OCI-LY7 (cell line): ENCODE measurements around the gene KCNMA1. TPM values are rescaled to one million over a fixed set of nuclear protein-coding genes. Genes with fewer than 3 reads are reported as not detected.

Experiments
- BruUV-seq: library from RNA; stranded (reverse); fragments of 400-500 nt; replicated peaks from 2 replicates; lab custom pipeline; 2021; lab: Mats Ljungman, UMichigan
- CTCF ChIA-PET: fragments of 300-600 bp; sonication (Branson Sonifier 250); formaldehyde crosslinking; loops from one replicate; lab custom pipeline; 2022; ENCODE audit warnings: antibody characterized with exemption; ENCODE audit not compliant: unreplicated experiment; lab: Charles Lee
- POLR2A ChIA-PET: fragments of 300-600 bp; sonication (Branson Sonifier 250); formaldehyde crosslinking; loops from one replicate; lab custom pipeline; 2022; ENCODE audit warnings: antibody characterized with exemption; lab: Charles Lee
- DNase-seq: peaks from one replicate; pipeline ENCODE4 v3.0.0-alpha.2; 2015; ENCODE audit warnings: low spot score
- H2AFZ ChIP-seq: fragments of 200-600 bp; sonication (generic), shearing (Covaris generic); 2 replicates; pipeline ENCODE4 v1.6.1; 2014; ENCODE audit warnings: mild to moderate bottlenecking, antibody characterized with exemption, low read length, moderate library complexity
- H3K27ac ChIP-seq: fragments of 200-600 bp; sonication (generic); 2 replicates; pipeline ENCODE4 v1.5.1; 2014; ENCODE audit warnings: mixed run types, low read depth, mild to moderate bottlenecking, moderate library complexity, low read length, inconsistent platforms; ENCODE audit not compliant: poor library complexity, severe bottlenecking
- H3K36me3 ChIP-seq: fragments of 200-600 bp; sonication (generic); 2 replicates; pipeline ENCODE4 v1.6.1; 2014; ENCODE audit warnings: mild to moderate bottlenecking, antibody characterized with exemption, low read length, moderate library complexity, mixed read lengths; ENCODE audit not compliant: insufficient read depth
- H3K4me1 ChIP-seq: fragments of 200-600 bp; sonication (generic); 2 replicates; pipeline ENCODE4 v1.5.1; 2014; ENCODE audit warnings: mild to moderate bottlenecking, low read length; ENCODE audit not compliant: insufficient read depth, poor library complexity, severe bottlenecking
- H3K4me2 ChIP-seq: fragments of 200-600 bp; sonication (generic); 2 replicates; pipeline ENCODE4 v1.6.1; 2014; ENCODE audit warnings: mild to moderate bottlenecking, low read length
- H3K4me3 ChIP-seq: fragments of 200-600 bp; sonication (generic); 2 replicates; pipeline ENCODE4 v1.5.1; 2014; ENCODE audit warnings: mild to moderate bottlenecking, low read depth, low read length; ENCODE audit not compliant: poor library complexity, severe bottlenecking
- H3K79me2 ChIP-seq: fragments of 200-600 bp; sonication (generic); 2 replicates; pipeline ENCODE4 v1.6.1; 2016; ENCODE audit warnings: low read depth, mild to moderate bottlenecking, low read length, moderate library complexity, mixed read lengths; ENCODE audit not compliant: insufficient read depth
- H3K9me2 ChIP-seq: fragments of 200-600 bp; sonication (generic); 2 replicates; pipeline ENCODE4 v1.6.1; 2016; ENCODE audit warnings: mild to moderate bottlenecking, low read length, mixed read lengths; ENCODE audit not compliant: insufficient read depth
- H3K9me3 ChIP-seq: fragments of 200-600 bp; sonication (generic); 2 replicates; pipeline ENCODE4 v1.6.1; 2014; ENCODE audit warnings: mild to moderate bottlenecking, mixed run types, low read length, mixed read lengths
- H4K20me1 ChIP-seq: fragments of 200-600 bp; sonication (generic); 2 replicates; pipeline ENCODE4 v1.6.1; 2014; ENCODE audit warnings: mild to moderate bottlenecking, antibody characterized with exemption, low read length, moderate library complexity, mixed read lengths; ENCODE audit not compliant: insufficient read depth
- EZH2phosphoT487 ChIP-seq: fragments of 200-600 bp; sonication (generic); IDR thresholded peaks from 2 replicates; pipeline ENCODE4 v1.6.1; 2018; ENCODE audit warnings: low read depth, borderline replicate concordance, mild to moderate bottlenecking, mixed run types, antibody characterized with exemption, low read length, moderate library complexity, mixed read lengths
- intact Hi-C: fragments of 100-400 bp; cut with micrococcal nuclease; formaldehyde crosslinking; loops from one replicate; pipeline ENCODE4 v1.10.0; 2022; ENCODE audit not compliant: unreplicated experiment
- total RNA-seq, 2 experiments: library from RNA; depleted of rRNA in 1 of 2; stranded (reverse); fragments of >200 nt in 1 of 2; shearing (Covaris generic) in 1 of 2; gene quantifications; 2 replicates each; pipeline ENCODE4 v1.2.3, GENCODE V29; 2014 to 2022
- TF ChIP-seq, protein P1 (sequence below): fragments of 200-600 bp; sonication (generic); conservative IDR thresholded peaks from 2 replicates; pipeline ENCODE4 v1.5.1; 2014; ENCODE audit warnings: mild to moderate bottlenecking, antibody characterized with exemption, low read length, moderate library complexity, mixed read lengths

KCNMA1 gene
- total RNA-seq, 2 experiments from 2014 or later: not detected

DNA sequence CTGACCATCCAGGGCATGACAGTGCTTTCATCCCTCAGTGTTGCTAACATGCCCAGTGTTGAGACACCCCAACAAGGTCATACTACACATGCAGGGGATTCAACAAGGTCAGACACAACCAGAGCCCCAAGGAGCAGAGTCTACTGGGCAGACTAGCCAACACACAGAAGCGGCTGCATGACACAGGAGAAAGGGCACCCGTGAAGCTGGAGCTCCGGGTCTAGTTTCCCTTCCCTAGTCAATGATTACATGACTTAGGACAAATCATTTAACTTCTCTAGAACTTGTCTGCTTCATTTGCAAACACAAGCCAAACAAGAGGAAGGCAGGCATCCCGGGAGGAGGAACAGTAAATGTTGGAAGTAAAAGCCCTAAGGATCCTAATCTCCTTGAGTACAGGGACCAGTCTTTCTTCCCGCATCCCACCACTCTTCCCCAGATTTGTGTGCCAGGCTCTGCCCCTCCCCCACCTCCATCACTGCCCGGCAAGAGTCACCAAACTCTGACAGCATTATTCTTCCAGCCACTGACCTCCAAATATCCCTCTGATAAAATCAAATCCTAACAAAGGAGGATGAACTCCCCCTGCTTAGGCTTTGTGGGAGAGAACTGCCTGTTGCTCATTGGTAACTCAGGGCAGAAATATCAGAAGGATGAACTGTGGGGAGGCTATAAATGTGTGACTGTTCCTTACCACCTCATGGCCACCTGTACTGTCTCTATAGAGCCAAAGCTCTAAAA lies 104.3 kb downstream of the KCNMA1 start:
- H3K79me2 ChIP-seq: no peaks in the 10 kb centered on the region
- no TSS peak for BruUV-seq
- intact Hi-C loops: no loop called here
- H3K36me3 ChIP-seq: no peaks in the 10 kb centered on the region
- CTCF ChIA-PET: no interaction called here
- no peak overlapping the region for H2AFZ ChIP-seq
- no peaks in the 10 kb centered on the region for H3K9me3 ChIP-seq
- H3K4me1 ChIP-seq: no peaks in the 10 kb centered on the region
- no peak for DNase-seq
- H3K27ac ChIP-seq: no peak overlapping the region
- TF ChIP-seq, protein P1, sequence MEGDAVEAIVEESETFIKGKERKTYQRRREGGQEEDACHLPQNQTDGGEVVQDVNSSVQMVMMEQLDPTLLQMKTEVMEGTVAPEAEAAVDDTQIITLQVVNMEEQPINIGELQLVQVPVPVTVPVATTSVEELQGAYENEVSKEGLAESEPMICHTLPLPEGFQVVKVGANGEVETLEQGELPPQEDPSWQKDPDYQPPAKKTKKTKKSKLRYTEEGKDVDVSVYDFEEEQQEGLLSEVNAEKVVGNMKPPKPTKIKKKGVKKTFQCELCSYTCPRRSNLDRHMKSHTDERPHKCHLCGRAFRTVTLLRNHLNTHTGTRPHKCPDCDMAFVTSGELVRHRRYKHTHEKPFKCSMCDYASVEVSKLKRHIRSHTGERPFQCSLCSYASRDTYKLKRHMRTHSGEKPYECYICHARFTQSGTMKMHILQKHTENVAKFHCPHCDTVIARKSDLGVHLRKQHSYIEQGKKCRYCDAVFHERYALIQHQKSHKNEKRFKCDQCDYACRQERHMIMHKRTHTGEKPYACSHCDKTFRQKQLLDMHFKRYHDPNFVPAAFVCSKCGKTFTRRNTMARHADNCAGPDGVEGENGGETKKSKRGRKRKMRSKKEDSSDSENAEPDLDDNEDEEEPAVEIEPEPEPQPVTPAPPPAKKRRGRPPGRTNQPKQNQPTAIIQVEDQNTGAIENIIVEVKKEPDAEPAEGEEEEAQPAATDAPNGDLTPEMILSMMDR: no peak
- no peak for TF ChIP-seq EZH2phosphoT487
- H3K4me3 ChIP-seq: no peak overlapping the region
- H3K9me2 ChIP-seq: no peaks in the 10 kb centered on the region
- POLR2A ChIA-PET: no interaction called here
- no peak overlapping the region for H3K4me2 ChIP-seq
- H4K20me1 ChIP-seq: no peaks in the 10 kb centered on the region

DNA sequence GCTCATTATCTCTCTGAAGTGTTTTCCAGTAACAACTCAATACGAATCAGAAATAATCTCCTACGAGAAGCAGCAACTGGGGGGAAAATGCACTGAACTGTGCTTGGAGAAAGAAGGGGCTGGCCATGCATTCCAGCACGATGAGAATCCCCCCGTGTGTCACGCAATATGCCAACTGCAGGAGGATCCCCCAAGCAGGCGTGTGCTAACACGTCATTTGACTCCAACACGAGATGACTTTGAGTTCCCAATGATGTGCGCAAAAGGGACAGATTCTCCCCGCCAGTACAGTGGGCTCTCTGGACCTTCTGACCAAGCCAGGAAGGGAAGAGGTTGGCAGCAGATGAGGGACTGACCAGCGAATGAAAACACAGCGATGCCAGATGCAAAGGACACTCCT lies 105.5 kb downstream of the KCNMA1 start:
- ChIA-PET POLR2A (interaction anchor here (1.2 kb wide), 1 partner anchor 11 kb away, joined by 3 read pairs; no protein-coding TSS in a partner anchor), CTCF (no interaction called here)
- H3K9me3 ChIP-seq: no peaks in the 10 kb centered on the region
- no peak overlapping the region for H3K4me3 ChIP-seq
- no peaks in the 10 kb centered on the region for H3K4me1 ChIP-seq
- intact Hi-C loops: no loop called here
- H3K27ac ChIP-seq: no peak overlapping the region
- no peak overlapping the region for H3K4me2 ChIP-seq
- H3K79me2 ChIP-seq: no peaks in the 10 kb centered on the region
- H2AFZ ChIP-seq: no peak overlapping the region
- no peaks in the 10 kb centered on the region for H3K36me3 ChIP-seq
- no peak for DNase-seq
- no peaks in the 10 kb centered on the region for H3K9me2 ChIP-seq
- no peak for TF ChIP-seq EZH2phosphoT487
- TF ChIP-seq, protein P1: no peak
- BruUV-seq: no TSS peak
- no peaks in the 10 kb centered on the region for H4K20me1 ChIP-seq

DNA sequence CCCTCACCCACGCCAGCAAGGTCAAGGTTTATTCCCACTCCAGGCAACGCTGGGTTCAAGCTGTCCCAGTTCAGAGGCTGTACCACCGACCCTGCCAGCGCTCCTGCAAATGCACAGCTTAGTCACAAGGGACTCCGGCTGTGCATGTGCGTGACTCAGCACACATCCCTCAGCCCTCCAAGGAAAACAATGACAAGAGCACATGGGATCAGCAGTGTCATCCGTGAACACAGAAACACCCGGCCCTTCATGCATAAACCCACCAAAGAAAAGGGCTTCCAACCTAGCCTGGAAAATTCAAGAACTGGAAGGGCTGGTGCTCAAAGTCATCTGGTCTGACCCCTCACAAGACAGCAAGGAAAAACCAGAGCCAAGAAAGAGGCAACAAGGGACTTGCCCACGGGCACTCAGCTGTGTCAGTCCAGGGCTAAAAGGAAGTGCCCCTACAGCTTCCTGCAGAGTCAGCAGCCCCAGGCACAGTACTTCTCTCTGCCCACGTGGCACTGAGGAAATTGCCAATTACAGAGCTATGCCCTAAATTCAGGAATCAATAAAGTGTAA lies 106.1 kb downstream of the KCNMA1 start:
- no peaks in the 10 kb centered on the region for H3K9me2 ChIP-seq
- intact Hi-C loops: no loop called here
- no peaks in the 10 kb centered on the region for H3K9me3 ChIP-seq
- no peak overlapping the region for H3K4me2 ChIP-seq
- H3K4me3 ChIP-seq: no peak overlapping the region
- no peak for DNase-seq
- no peaks in the 10 kb centered on the region for H4K20me1 ChIP-seq
- no peaks in the 10 kb centered on the region for H3K4me1 ChIP-seq
- no peak overlapping the region for H2AFZ ChIP-seq
- BruUV-seq: no TSS peak
- H3K79me2 ChIP-seq: no peaks in the 10 kb centered on the region
- POLR2A ChIA-PET: interaction anchor here (1.2 kb wide), 1 partner anchor 12 kb away, joined by 3 read pairs; no protein-coding TSS in a partner anchor
- CTCF ChIA-PET: no interaction called here
- no peaks in the 10 kb centered on the region for H3K36me3 ChIP-seq
- TF ChIP-seq, protein P1: no peak
- TF ChIP-seq EZH2phosphoT487: no peak
- no peak overlapping the region for H3K27ac ChIP-seq
